ENCODE results near the gene JPH3. TPM values are rescaled to one million over a fixed set of nuclear protein-coding genes. Genes with fewer than 3 reads are reported as not detected.

Gene JPH3
- total RNA-seq, 4 donors from 2014 or later, result 0.39 TPM; not detected in 3

DNA sequence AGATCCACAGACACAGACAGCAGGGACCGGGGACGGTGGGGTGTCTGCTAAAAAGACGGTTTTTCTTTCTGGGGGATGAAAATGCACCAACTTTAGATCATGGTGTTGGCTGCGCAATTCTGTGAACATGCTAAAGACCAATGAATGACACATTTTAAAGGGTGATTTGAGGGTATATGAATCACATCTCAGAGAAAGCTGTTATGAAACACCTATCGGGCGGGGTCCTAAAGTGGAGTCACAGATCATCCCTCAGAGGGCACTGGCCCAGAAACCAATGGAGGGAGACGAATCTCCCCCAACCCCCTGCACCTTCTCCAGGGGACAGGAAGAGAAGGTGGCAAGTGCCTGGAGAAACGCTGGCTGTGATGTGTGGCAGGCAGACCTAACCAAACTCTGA, 137.5 kb downstream of the JPH3 start:
- H3K4me3 ChIP-seq, result no peak overlapping the region
- H3K27ac ChIP-seq, result peak overlapping the region in 1 of 4 donors; percentile 70
- DNase-seq (ENCODE audit: low spot score in 2 of 2), result no peak
- WGBS, 2 donors, result 94 to 96% methylated on average over 8 of the region's 8 CpGs
- no peaks in the 10 kb centered on the region for H3K27me3 ChIP-seq
- TF ChIP-seq EP300 (IDR thresholded peaks at IDR 0.05) (no peak), POLR2A (IDR thresholded peaks at IDR 0.05) (no peak)
- TF ChIP-seq, protein P1, sequence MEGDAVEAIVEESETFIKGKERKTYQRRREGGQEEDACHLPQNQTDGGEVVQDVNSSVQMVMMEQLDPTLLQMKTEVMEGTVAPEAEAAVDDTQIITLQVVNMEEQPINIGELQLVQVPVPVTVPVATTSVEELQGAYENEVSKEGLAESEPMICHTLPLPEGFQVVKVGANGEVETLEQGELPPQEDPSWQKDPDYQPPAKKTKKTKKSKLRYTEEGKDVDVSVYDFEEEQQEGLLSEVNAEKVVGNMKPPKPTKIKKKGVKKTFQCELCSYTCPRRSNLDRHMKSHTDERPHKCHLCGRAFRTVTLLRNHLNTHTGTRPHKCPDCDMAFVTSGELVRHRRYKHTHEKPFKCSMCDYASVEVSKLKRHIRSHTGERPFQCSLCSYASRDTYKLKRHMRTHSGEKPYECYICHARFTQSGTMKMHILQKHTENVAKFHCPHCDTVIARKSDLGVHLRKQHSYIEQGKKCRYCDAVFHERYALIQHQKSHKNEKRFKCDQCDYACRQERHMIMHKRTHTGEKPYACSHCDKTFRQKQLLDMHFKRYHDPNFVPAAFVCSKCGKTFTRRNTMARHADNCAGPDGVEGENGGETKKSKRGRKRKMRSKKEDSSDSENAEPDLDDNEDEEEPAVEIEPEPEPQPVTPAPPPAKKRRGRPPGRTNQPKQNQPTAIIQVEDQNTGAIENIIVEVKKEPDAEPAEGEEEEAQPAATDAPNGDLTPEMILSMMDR (IDR thresholded peaks at IDR 0.05), result no peak
- peaks cover 0 to 19% (median 4%) of the 10 kb centered on the region in 4 donors for H3K4me1 ChIP-seq
- peaks cover 0 to 62% (median 0%) of the 10 kb centered on the region in 3 donors for H3K36me3 ChIP-seq
- no peaks in the 10 kb centered on the region for H3K9me3 ChIP-seq

DNA sequence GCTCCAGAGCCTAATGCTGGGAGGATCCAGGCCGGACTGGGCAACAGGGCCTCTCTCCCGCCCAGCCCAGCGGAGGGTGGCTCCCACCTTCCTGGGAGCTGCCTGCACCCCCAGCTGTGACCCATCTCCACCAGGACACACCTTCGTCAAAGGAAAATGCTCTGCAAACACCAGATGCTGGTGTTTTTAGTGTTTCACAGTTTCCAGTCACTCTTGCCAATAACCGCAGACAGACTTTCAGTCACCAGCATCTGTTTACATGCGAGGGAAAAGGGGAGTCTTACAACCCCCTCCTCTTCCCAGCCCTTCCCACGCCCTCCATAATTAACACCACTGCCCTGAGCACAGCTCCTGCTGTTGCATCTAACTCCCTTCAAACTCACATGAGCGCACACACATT, 138.1 kb downstream of the JPH3 start:
- no peak for DNase-seq (ENCODE audit: low spot score in 2 of 2)
- H3K9me3 ChIP-seq, result no peaks in the 10 kb centered on the region
- WGBS, 2 donors, result 76 to 77% methylated on average over 8 of the region's 8 CpGs
- H3K27me3 ChIP-seq, result no peaks in the 10 kb centered on the region
- TF ChIP-seq, protein P1 (IDR thresholded peaks at IDR 0.05), result no peak
- TF ChIP-seq POLR2A (IDR thresholded peaks at IDR 0.05) (no peak), EP300 (IDR thresholded peaks at IDR 0.05) (no peak)
- peak overlapping the region in 2 of 4 donors; percentile 42 to 70 for H3K27ac ChIP-seq
- peaks cover 0 to 19% (median 4%) of the 10 kb centered on the region in 4 donors for H3K4me1 ChIP-seq
- no peak overlapping the region for H3K4me3 ChIP-seq
- H3K36me3 ChIP-seq, result peaks cover 0 to 68% (median 0%) of the 10 kb centered on the region in 3 donors

DNA sequence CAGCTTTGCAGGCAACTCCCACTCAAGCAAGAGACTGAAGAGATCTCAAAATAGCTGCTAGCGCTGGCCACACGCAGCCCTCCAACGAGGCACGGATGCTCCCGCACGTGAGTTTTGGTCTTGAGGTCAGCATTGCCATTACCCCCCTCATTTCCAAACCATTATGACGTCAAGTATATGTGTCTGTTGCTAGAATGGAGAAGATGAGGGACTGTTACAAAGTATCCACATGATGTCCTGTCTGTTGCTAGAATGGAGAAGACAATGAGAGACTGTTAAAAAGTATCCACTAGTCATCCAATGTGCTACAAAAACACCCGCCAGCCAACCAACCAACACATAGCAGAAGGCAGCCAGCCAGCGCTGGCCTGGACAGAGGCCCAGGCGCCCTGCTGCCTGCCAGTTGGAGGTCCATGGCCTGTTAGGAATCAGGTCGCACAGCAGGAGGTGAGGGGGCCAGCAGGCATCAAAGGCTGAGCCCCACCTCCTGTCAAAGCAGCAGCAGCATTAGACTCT, 138.7 kb downstream of the JPH3 start:
- TF ChIP-seq, protein P1 (IDR thresholded peaks at IDR 0.05), result no peak
- TF ChIP-seq EP300 (IDR thresholded peaks at IDR 0.05), result peak in 1 of 2 donors; percentile 13
- no peak overlapping the region for H3K4me3 ChIP-seq
- H3K27ac ChIP-seq, result peak overlapping the region in 2 of 4 donors; percentile 42 to 70
- H3K9me3 ChIP-seq, result no peaks in the 10 kb centered on the region
- peaks cover 0 to 19% (median 4%) of the 10 kb centered on the region in 4 donors for H3K4me1 ChIP-seq
- DNase-seq (ENCODE audit: low spot score in 2 of 2), result no peak
- WGBS, 2 donors, result 42 to 44% methylated on average over 11 of the region's 11 CpGs
- H3K36me3 ChIP-seq, result peaks cover 0 to 69% (median 0%) of the 10 kb centered on the region in 3 donors
- H3K27me3 ChIP-seq, result no peaks in the 10 kb centered on the region

DNA sequence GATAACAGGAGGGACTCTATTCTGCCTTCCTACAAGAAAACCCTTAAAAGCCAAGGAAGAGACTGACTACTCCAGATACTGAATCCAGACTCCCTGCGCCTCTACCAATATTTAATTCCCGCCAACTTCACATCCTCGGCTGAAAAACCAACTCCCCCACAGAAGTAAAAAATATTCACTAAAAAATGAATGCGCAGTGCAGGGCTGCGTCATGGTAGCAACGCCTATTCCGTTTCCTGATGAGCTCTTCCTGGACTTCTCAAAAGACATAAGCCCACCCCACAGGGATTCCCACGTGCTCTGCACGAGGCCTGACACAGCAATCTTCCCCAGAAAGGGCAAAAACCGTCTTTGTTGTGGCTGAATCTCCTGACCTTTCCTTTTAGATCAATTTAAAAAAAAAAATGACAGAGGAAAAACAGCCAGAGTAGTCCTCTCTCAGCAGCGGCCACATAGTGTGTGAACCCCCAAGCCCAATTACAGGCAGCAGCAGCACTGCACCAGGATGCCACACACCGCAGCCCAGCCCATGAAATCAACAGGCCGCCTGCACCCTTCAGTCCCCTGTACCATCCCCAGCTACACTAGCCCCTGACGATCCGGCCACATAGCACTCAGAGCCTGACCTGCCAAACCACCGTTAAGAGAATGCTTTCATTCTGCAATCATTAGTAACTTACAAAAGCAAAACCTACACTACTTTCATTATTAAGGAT, 139.6 kb downstream of the JPH3 start:
- H3K9me3 ChIP-seq, result no peaks in the 10 kb centered on the region
- no peak for TF ChIP-seq POLR2A (IDR thresholded peaks at IDR 0.05)
- TF ChIP-seq, protein P1 (IDR thresholded peaks at IDR 0.05), result no peak
- no peak for TF ChIP-seq EP300 (IDR thresholded peaks at IDR 0.05)
- H3K27ac ChIP-seq, result peak overlapping the region in 1 of 4 donors; percentile 70
- no peaks in the 10 kb centered on the region for H3K27me3 ChIP-seq
- WGBS, 2 donors, result 88 to 92% methylated on average over 16 of the region's 16 CpGs
- peaks cover 0 to 19% (median 4%) of the 10 kb centered on the region in 4 donors for H3K4me1 ChIP-seq
- no peak for DNase-seq (ENCODE audit: low spot score in 2 of 2)
- H3K4me3 ChIP-seq, result no peak overlapping the region
- peaks cover 0 to 69% (median 0%) of the 10 kb centered on the region in 3 donors for H3K36me3 ChIP-seq

DNA sequence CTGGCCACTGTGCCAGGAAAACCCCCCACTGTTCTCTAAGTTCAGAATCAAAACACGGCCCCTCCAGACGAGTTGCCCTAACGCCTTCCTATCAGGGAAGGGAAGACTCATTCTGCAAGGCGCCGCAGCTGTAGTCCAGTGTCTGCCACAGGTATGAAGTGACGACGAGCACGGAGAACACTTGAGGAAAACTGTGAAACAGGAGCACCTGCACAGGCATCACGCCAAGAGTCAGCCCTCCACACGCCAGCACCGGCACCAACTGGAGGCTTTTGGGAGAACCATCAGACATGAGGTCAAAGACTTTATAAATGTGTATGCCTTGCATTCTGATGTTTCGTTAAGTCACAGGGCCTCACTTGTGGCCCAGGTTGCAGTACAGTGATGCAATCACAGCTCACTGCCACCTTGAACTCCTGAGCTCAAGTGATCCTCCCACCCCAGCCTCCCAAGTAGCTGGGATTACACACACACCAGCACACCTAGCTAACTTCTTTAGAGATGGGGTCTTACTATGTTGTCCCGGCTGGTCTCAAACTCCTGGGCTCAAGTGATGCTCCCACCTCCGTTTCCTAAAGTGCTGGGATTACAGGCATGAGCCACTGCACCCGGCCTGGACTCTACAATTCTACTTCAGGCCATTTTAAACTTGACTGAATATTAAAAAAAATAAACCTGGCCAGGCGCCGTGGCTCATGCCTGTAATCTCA, 140.6 kb downstream of the JPH3 start:
- H3K36me3 ChIP-seq, result peaks cover 0 to 71% (median under 1%) of the 10 kb centered on the region in 3 donors
- H3K9me3 ChIP-seq, result no peaks in the 10 kb centered on the region
- no peak overlapping the region for H3K4me3 ChIP-seq
- no peak for DNase-seq (ENCODE audit: low spot score in 2 of 2)
- TF ChIP-seq, protein P1 (IDR thresholded peaks at IDR 0.05), result no peak
- WGBS, 2 donors, result 90 to 92% methylated on average over 17 of the region's 17 CpGs
- H3K27ac ChIP-seq, result no peak overlapping the region
- H3K4me1 ChIP-seq, result peaks cover 0 to 19% (median 4%) of the 10 kb centered on the region in 4 donors
- no peaks in the 10 kb centered on the region for H3K27me3 ChIP-seq

Data from tibial nerve (tissue), 4 donors.